ENCODE data around the gene CNTNAP5.

CNTNAP5 gene

GRCh38 chr2:124753842-124754241, 728.8 kb downstream of the CNTNAP5 start:
- DNase-seq, result no peak

- no peak for DNase-seq
Measured at GRCh38 chr2:124755386-124755785, 730.3 kb downstream of the CNTNAP5 start.

- DNase-seq, result no peak
Measured at GRCh38 chr2:124756048-124756447, 731.0 kb downstream of the CNTNAP5 start.

GRCh38 chr2:124762388-124762787, 737.3 kb downstream of the CNTNAP5 start:
- DNase-seq, result no peak

GRCh38 chr2:124763611-124764010, 738.5 kb downstream of the CNTNAP5 start:
- DNase-seq, result no peak

- DNase-seq, result no peak
Measured at GRCh38 chr2:124774781-124775180, 749.7 kb downstream of the CNTNAP5 start.

GRCh38 chr2:124776332-124776731, 751.2 kb downstream of the CNTNAP5 start:
- DNase-seq, result no peak

- DNase-seq, result no peak
Measured at GRCh38 chr2:124778076-124778475, 753.0 kb downstream of the CNTNAP5 start.

- DNase-seq, result no peak
Measured at GRCh38 chr2:124796647-124797046, 771.6 kb downstream of the CNTNAP5 start.

- no peak for DNase-seq
Measured at GRCh38 chr2:124797049-124797448, 772.0 kb downstream of the CNTNAP5 start.

- DNase-seq, result no peak
Measured at GRCh38 chr2:124798551-124798950, 773.5 kb downstream of the CNTNAP5 start.

- DNase-seq, result no peak
Measured at GRCh38 chr2:124804014-124804940, 779.2 kb downstream of the CNTNAP5 start.

- no peak for DNase-seq
Measured at GRCh38 chr2:124805060-124805459, 780.0 kb downstream of the CNTNAP5 start.

GRCh38 chr2:124810132-124810531, 785.0 kb downstream of the CNTNAP5 start:
- no peak for DNase-seq

- DNase-seq, result no peak
Measured at GRCh38 chr2:124814968-124815745, 790.1 kb downstream of the CNTNAP5 start.

GRCh38 chr2:124816007-124816406, 790.9 kb downstream of the CNTNAP5 start:
- no peak for DNase-seq

- no peak for DNase-seq
Measured at GRCh38 chr2:124822516-124822915, 797.4 kb downstream of the CNTNAP5 start.

- no peak for DNase-seq
Measured at GRCh38 chr2:124824441-124824840, 799.4 kb downstream of the CNTNAP5 start.

GRCh38 chr2:124832521-124832920, 807.4 kb downstream of the CNTNAP5 start:
- no peak for DNase-seq

GRCh38 chr2:124834331-124834730, 809.2 kb downstream of the CNTNAP5 start:
- DNase-seq, result no peak

GRCh38 chr2:124835331-124835730, 810.2 kb downstream of the CNTNAP5 start:
- DNase-seq, result no peak

- no peak for DNase-seq
Measured at GRCh38 chr2:124836416-124836815, 811.3 kb downstream of the CNTNAP5 start.

GRCh38 chr2:124837496-124837895, 812.4 kb downstream of the CNTNAP5 start:
- no peak for DNase-seq

- no peak for DNase-seq
Measured at GRCh38 chr2:124838406-124838805, 813.3 kb downstream of the CNTNAP5 start.

Data from activated CD4-positive, CD25-positive, alpha-beta regulatory T cell (primary cell).